Hematopoietic multipotent progenitor cell treated with erythropoietin and hydrocortisone succinate and interleukin-3 and kit ligand, for 6 days (in vitro differentiated cells): Measurements from ENCODE around the gene YEATS4.

Experiments
- DNase-seq: peaks from one replicate; pipeline ENCODE4 v3.0.0-alpha.2; 2015

YEATS4 gene

DNA sequence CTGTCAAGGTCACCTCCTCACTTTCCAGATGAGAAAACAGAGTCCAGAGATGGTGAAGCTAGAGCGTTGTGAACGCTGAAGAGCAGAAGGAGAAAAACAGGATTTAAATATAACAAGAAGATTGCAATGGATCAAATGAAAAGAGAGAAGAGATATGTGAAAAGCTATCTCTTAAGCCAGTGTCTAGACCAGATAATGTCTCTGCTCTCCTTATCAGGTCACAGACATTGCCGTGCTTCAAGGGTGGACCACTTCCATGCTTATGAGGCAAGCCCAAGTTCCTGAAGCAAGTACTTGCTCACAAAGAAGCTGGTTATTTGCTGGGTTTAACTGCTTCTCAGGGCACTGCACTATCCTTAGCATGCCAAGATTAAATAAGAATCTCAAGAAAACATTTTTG lies 79.0 kb downstream of the YEATS4 start:
- peak; percentile 79 for DNase-seq

DNA sequence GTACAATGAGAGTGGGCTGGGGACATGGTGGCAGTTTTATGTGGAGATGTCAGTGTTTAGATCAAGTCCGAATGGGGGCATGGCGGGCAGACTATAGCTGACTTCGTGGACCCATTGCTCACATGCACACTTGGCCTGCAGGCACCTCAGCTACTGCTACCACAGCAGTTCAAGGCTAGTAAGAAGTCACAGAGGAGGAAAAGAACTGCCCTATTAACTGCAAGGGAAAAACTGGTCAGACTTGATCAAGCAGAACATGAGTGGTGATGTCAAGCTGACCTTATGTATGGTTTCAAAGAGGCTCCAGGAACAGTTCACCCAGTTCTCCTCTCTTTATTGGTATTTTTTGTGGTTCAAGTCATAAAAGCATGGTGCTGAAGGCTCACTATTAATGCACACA lies 80.5 kb downstream of the YEATS4 start:
- DNase-seq = no peak
